ENCODE measurements around the gene ANKRD44.
"Not testable (repeated sequence)": the region's sequence is repeated elsewhere in the genome, so short reads cannot be mapped to it uniquely, and the experiment has no call there.

The ANKRD44 gene

DNA sequence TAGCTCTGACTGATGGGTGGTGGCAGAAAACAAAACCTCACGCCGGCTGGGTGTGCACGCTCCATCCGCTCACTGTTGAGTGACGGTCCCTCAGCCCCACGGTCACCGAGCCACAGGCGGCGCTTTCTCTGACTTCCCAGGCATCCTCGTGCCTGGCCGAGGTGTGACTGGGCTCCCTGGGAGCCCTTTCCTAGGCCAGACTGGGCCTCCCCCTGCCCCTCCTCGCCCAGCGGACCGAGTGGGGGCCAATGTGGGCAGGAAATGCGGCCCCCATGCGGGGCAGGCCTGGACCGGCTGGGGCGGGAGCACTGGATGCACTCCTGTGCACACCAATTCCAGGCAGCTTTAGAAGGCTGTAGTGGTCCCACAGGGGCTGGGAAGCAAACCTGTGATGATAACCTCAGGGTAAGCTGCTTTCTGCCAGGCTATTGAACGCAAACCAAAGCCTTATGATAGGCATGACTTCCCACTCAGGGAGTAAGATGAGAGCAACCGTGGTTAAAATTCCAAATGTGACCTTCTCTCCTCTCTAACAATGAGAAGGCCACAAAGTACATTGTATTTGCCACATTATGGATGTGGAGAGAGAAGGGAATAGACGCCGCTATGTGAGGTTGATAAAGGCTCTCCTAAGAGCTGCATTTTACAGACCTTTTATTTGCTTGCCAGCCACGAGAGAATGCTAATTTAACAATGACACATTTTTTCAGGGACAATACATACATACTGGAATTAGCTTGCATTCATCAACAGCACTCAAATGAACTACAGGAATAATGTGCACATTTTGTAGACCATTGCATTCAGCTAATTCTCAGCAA lies 300.2 kb downstream of the ANKRD44 start:
- no peak for DNase-seq

DNA sequence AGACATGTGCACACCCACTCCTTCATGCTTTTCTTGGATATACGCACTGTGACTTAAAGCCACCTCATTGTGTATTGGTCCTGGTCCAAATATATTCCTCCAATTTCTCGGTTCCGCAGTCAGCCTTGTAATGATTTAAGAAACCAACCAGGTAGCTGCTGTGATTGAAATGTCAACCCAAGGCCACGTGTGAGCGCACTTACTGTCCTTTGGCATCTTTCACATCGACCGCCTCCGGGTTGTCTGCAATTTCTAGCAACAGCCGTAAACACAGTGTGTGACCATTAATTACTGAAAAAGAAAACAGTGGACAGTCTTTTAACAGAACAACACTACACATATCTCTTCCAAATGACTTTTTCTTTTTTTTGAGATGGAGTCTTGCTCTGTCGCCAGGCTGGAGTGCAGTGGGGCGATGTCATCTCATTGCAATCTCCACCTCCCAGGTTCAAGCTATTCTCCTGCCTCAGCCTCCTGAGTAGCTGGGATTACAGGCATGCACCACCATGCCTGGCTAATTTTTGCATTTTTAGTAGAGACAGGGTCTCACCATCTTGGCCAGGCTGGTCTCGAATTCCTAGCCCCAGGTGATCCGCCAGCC lies 301.7 kb downstream of the ANKRD44 start:
- not testable (repeated sequence) for DNase-seq

DNA sequence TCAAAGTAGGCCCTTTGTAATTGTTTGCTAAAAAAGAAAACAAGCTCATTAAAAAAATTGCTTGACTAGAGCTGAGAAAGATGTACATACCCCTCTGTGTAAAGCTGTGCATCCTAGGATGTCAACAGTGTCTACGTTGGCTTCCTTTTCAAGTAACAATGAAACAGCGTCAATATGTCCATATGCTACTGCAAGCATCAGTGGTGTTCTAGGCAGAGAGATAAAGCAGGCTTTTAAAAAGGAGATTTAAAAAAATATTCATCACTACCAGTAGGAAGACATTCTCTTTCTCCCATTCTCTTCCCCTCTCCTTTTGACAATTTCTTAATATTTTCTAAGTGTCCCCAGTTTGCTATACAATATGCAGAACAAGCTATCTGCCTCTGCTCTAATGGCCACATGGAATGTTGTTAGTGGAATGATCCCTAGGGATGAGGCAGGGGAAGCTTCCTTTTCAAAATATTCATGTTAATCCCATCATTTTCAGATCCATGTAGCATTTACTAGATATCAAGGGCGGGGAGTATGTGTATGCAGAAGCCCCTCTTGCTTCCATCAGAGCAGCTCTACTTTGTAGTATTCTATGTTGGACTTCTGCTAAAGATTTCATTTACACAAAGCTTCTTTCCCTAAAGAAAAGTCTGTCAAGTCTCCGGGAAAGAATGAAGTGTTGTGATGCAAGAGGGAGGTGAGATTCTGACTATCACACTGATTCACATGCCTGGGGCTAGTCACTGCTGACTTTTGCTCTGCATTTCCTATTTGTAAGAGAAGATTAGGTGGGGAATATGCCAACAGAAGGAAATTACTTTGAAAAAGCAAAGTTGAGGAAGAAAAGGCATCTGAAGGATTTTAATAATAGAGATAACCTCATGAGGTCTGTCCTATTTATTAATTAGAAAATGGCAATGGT lies 302.6 kb downstream of the ANKRD44 start:
- no peak for DNase-seq

DNA sequence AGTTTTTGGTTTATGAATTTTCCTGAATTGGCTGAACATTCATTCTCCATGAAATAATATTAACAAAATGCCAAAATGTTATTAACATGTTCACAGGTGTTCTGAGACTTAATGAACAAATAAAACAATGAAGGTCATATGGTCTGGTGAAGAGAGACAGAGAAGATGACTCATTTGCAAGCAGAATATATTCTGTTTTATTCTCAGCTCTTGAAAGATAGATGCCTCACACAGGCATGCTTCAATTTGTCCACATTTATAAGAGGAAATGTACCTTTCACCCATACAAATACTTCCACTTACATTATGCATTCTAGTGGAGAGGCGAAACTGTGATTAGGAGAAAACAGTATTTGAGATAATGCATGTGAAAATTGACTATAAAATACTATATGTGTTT lies 308.7 kb downstream of the ANKRD44 start:
- no peak for DNase-seq

DNA sequence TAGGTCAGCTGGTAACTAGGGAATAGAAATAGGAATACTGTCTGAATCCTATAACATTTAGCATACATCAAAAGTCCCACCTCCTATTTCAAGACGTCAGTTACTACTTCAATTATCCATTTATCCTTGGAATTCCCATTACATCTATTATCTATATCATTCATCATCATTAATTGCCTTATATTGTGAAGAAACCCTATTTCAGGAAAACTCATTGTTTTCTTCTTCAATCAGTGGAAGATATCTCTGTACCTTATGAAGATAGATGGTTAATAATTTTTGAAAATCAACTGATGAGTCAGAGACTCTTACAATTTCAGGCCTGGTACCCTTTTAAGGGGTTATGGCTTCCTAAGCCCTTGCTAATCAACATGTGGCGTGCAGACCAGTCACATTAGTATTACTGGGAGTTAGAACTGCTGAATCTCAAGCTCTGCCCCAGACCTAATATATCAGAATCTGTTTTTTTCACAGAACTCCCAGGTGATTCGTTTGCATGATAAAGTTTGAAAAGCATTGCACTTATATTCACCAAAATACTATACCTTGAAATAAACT lies 314.7 kb downstream of the ANKRD44 start:
- no peak for DNase-seq

DNA sequence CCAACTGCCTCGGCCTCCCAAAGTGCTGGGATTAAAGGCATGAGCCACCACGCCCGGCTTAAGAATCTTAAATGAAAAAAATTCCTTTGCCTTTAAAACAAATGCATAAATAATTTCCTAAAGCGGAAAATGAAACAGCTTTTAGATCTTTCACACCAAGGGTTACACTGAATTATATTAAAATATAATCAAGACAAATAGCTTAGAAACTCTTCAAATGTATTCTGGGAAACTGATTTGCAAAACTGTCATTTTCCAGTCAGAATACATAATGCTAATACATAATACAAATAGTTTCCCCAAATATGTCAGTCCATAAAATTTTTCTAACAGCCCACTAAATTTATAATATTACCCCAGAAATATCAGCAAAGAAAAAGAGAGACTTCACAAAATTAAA lies 315.8 kb downstream of the ANKRD44 start:
- DNase-seq: no peak

DNA sequence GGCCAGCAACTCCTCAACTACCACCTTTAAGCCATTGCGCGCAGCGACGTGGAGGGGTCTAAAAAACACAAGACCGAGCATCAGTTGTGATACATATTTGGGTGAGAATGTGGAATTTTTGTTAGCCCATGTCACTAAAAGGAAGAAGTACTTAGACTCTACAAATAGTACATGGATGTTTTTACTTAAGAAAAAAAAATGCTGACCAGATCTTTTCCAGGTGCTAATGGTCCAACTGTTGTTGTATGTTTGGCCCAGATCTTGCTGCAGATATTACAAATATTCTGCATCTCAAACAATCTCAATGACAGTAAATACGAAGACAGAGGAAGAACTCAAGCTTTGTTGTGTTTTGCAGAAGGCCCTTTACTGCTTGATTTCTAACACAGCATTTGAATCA lies 317.0 kb downstream of the ANKRD44 start:
- DNase-seq: no peak

DNA sequence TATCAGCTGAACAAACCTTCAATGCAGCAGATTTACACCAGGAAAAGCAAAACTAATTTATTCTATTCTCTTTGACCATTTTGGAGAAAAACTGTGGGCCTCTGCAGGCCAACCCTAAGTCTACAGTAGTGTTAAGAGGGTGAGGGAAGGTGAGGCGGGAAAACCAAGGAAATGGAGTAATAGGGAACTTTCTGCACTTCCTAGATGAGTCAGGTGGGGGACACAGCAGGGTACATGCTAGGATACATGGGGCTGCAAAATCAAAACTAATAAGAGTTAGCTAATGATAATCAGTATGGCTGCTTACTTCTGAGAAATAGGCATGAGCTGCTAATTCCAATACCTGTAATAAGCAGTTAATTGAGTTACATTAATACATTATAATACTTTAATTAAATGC lies 318.1 kb downstream of the ANKRD44 start:
- no peak for DNase-seq

DNA sequence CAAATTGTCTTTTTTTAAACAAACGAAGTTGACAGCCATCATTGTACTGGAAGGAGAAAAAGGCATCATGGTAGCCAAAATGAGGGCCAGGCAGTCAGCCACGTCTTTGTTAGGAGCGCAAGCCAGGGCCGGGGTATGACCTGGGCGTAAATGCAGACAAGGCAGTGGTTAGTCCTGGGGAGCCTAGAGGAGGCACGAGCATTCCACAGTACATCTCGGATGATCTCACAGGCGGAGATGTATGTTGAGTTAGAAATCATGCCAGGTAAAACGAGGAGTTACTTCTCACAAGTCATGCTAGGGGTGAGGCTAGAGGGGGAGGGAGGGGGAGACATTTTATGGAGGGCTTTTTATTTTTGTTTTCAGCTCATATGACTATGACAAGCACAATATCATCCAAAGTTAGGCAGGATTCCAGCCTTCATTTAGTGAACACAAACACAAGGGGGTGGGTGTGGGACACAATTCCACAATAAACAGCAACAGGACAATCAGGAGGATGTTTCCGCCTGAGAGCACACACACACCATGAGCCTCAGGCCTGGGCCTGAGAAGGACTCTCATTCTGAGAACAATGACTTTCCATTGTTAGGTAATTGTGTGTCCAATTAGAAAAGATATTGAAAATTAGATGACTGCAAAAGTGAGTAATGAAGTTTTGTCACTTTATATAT lies 319.7 kb downstream of the ANKRD44 start:
- DNase-seq: no peak

DNA sequence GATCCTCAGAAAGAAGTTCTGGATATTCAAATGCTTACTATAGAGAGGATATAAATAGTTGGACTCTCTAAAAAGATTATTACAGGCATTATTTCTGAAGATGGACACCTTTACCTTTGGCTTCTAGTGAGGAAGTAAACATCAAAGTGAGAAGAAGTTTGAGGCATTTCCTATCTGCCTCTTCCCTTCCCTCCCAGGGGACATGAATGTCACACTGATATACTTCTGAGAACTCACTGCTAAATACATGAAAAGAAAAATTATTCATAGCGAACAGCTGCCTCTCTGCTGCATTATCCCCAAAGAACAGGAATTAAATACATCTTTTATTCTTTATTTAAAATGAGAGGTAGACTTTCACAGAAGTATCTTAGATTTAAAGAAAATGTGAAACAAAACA lies 320.5 kb downstream of the ANKRD44 start:
- no peak for DNase-seq

DNA sequence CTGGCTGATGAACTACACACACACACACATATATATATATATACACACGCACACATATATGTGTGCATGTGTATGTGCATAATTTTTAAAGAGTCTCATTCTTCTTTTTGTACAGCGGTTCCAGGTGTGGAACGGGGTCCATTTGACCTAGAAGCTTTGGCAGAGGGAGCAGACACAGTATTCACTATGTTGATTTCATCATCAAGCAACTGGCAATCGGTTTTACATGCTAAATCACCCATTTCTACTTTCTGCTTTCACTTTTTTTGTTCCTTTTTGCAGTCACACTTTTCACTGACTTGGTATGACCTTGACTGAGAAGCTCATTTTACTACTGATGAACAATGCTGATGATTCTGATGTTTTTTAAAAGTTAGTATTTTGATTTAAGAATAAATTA lies 321.1 kb downstream of the ANKRD44 start:
- peak; percentile 43 for DNase-seq

DNA sequence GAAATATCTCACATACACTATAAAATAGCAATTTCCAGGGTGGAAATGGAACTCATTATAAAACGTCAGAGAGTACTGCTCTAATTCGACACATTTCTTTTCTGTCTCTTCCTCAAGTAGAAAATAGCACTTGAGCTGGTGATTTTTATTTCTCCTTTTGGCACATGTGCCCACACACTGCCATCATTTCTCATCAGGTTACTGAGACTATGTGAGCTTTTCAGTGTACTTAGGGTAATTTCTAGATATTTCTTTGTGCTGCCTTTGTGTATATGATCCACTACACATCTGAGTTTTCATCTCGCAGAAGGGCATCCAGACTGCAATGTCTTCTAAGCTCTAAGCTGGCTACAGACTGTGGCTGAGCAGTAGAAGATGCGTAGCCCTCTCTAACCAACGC lies 321.9 kb downstream of the ANKRD44 start:
- no peak for DNase-seq

DNA sequence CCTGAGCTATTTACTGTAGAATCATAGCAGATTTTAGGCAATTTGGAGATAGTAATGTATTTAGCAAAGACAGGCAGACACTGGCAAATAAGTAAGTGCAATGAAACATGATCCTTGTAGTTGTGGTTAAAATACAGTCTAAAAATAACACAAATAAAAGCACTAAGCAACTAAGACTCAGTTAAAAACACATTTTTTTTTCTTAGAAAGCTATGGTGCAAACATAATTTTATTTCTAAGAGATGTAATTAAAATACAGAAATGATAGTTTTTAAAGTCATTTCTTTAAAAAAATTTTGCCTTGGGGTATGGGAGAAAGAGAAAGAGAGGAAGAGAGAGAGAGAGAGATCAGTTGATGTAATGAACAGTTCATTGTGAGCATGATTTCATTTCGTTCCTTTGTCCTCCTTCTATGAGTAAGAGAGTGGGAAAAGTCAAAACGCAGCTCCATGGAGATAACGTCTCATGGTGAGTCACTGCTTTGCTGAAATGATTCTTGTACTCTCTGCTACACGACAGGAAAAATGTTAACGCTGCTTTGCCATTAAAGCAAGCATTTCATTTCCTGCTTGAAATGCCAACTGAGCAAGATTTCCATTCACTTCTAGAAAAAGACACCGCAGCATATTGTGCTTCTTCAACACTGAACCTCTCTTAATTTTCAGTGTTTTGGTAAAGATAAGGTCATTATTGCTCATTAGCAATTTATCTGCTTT lies 322.8 kb downstream of the ANKRD44 start:
- peak; percentile 93 for DNase-seq

DNA sequence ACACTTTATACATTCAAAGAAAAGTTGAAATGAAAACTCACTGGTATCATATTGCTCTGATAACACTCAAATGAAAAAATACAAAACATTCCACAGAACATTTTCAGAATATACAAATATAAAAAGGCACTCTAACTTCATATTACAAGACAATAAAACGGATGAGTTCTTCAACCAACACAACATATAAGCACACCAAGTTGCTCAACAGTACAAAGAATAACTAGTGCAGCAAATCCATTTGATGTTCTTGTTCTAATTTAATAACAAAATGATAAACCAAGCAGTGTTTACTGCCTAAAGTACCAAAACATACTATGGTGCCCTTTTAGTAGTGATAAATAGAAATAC lies 323.3 kb downstream of the ANKRD44 start:
- DNase-seq: no peak

DNA sequence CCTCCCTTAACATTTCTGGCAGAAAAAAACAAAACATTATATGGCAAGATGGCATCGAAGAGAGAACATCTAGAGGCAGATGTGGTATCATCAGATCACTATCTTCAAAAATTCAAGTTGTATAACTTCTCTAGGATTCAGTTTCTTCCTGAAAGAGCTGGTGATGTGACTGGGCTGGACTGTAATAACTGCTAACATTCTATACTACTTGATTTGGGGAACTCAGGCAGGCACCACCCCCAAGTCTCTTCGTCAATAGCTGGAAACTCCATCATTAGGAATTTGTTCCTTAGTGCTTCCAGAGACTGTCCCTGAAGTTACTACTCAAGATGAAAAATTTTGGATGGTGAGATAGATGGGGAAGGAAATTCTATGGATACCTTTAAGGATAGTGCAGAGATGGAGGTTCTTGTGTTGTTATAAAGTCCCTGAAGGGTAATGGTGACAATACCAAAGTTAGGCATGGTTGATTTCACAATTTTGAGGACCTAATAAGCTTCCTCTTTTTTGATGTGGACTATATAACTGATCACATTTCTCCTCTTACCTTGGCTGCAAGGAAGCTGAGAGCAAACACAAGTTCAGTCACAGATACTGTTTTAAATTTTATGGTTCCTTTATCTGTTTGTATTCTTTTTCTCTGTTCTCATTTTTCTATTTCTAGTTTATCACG lies 324.9 kb downstream of the ANKRD44 start:
- DNase-seq: no peak

DNA sequence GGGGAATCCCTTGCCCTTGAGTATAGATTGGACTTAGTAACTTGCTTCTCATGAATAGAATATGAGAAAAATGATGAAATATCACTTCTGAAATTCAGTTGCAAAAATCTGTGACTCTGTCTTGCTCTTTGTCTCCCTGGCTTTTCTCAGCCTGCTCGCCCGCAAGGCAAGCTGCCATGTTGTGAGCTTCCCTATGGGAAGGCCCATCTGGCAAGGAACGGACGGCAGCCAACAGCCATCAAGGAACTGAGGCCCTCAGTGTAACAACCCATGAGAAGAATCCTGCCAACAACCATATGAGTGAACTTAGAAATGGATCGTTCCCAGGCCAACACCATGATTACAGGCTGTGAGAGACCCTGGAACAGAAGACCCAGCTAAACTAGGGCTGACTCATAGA lies 325.7 kb downstream of the ANKRD44 start:
- DNase-seq: no peak

DNA sequence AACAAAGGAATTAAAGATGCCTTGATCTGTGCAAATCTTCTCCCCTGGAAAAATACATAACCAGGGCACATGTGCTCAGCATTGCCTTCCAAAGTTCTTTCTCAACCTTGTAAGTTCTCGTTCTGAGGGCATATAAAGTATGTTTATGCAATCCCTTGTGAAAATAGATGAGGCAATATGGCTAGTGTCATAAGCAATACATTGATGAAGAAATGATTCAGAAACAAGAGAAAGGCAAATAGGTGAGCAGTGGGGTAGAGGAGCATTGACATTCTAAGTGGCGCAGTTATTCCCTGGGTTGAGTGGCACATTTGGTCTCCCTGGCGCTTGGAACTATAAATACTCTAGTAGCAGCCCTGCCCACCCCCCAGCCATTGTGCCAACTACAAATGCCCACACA lies 326.6 kb downstream of the ANKRD44 start:
- DNase-seq: no peak

DNA sequence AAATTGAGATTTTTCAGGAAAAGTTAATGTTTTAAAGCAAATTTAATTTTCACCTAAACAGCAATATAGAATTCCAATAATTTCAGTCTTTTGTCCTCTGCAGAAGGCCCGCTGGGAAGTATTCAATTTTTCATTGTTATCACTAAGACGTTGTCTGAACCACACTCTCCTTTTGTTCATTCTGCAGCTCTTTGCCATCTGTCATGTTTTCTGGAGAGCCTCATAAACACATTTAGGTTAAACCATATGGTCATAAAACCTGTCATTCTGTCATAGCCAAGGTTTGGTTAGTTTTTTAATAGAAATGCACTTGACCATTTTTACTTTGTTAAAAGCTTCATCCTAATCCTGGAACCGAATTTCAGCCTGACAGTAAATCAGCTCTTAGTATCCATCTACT lies 330.1 kb downstream of the ANKRD44 start:
- DNase-seq: no peak

DNA sequence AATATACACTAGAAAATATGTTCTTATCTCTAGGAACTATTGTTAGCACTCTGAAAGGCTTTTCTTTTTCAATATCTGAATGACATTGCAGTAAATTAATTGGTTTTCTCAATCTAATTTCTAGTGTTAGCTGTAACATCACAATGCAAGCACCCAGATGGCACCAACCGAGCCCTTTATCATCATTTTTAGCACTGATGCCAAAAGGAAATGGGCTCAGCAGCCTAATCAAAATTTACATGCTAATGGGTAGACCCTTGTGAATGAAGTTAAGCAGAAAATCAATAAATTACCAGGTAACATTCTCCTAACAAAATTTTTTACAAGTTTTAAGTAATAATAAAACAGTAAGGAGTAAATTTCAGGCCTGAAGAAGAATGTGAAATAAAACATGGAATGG lies 330.6 kb downstream of the ANKRD44 start:
- no peak for DNase-seq

DNA sequence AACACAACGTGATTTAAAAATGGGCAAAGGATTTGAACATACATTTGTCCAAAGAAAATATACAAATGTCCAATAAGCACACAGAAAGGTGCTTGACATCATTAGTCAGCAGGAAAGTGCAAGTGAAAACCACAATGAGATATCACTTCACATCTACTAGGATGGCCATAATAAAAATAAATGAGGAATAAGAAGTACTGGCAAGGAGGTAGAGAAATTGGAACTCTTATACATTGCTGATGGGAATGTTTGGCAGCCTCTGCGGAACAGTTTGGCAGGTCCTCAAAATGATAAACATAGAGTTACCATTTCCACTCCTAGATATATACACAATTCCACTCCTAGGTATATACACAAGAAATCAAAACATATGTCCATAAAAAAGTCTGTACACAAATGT lies 333.1 kb downstream of the ANKRD44 start:
- no peak for DNase-seq

DNA sequence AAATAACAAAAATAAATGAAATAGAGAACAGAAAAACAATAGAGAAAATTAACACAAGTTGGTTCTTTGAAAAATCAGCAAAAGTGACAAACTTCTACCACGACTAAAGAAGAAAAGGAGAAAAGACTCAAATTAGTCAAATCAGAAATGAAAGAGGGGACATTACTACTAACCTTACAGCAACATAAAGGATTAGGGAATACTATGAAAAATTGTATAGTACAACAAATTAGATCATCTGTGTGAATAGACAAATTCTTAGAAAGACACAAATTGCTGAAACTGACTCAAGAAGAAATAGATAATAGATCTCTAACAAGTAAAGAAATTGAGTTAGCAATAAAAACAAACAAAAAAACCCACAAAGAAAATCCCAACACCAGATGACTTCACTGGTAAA lies 335.6 kb downstream of the ANKRD44 start:
- no peak for DNase-seq
